HG03469 (cell line): Measurements from ENCODE around the gene GALNT9.
"Not testable (repeated sequence)": the region's sequence is repeated elsewhere in the genome, so short reads cannot be mapped to it uniquely, and the experiment has no call there.

ENCODE experiments used
- ATAC-seq: cut with Tn5 transposase; IDR thresholded peaks from one replicate; pipeline ENCODE4 v1.9.1; 2021; ENCODE audit warnings: mild to moderate bottlenecking, moderate library complexity, moderate number of reproducible peaks; ENCODE audit not compliant: unreplicated experiment

GALNT9 gene

DNA sequence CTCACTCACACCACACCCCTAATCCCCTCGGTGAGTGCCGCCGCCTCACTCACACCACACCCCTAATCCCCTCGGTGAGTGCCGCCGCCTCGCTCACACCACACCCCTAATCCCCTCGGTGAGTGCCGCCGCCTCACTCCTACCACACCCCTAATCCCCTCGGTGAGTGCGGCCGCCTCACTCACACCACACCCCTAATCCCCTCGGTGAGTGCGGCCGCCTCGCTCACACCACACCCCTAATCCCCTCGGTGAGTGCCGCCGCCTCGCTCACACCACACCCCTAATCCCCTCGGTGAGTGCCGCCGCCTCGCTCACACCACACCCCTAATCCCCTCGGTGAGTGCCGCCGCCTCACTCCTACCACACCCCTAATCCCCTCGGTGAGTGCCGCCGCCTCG lies 179.9 kb downstream of the GALNT9 start:
- not testable (repeated sequence) for ATAC-seq

DNA sequence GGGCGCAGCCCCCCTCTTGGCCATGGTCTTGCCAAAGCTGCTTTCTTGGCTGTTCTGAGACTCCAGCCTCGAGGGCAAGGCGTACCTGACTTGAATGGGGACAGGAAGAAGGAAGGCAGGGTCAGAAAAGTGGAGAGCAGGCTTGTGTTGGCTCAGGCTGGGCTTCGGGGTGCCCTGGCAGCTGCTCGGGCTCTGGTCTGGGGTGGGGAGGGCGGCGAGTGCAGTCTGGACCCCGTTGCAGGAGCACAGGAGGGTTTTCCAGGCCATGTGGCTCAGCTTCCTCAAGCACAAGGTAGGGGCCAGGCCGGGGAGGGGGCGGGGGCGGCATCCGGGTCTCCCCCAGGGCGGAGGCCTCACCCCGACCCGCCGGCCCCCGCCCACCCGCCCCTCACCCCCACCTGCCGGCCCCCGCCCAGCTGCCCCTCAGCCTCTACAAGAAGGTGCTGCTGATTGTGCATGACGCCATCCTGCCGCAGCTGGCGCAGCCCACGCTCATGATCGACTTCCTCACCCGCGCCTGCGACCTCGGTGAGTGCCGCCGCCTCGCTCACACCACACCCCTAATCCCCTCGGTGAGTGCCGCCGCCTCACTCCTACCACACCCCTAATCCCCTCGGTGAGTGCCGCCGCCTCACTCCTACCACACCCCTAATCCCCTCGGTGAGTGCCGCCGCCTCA lies 180.9 kb downstream of the GALNT9 start:
- ATAC-seq = no peak

- ATAC-seq = no peak
Measured at GRCh38 chr12:132147423-132148367, 181.7 kb downstream of the GALNT9 start.

DNA sequence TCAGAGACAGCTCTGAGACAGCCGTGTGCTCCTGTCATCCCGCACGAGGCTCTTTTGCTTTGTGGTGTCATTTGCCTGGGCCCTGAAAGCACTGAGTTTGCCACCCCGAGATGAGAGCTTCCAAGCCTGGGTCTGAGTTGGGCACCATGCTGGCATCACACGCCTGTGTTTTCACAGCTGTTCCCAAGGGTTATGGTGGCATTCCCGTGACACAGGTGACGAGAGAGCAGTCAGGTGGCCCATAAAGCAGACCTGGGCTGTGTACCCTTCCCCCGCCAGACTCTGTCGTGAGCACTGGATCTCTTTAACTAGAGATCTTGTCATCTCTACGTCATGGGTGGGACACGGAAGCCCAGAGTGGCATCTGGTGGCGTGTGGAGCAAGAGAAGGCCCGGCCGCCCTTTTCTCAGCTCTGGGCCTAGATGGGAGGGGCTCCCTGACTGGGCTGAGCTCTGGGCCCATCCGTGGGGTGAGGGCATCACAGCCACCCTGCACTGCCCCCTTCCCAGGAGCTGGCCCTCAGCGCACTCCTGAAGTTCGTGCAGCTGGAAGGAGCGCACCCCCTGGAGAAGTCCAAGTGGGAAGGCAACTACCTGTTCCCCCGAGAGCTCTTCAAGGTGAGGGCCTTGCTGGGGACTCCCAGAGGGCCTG lies 182.5 kb downstream of the GALNT9 start:
- no peak for ATAC-seq
